NB4 (cell line): ENCODE data around the gene HCN2.

ENCODE experiments used
- MYC ChIP-seq: IDR thresholded peaks from 2 replicates; pipeline ENCODE4 v1.6.1; 2011; ENCODE audit warnings: low read depth, low read length
- POLR2A ChIP-seq: IDR thresholded peaks from 2 replicates; pipeline ENCODE4 v1.6.1; 2011; ENCODE audit warnings: mild to moderate bottlenecking; ENCODE audit not compliant: insufficient read length; ENCODE audit errors: extremely low read depth
- TF ChIP-seq, protein P1 (sequence below): IDR thresholded peaks from 2 replicates; pipeline ENCODE4 v1.6.1; 2011; ENCODE audit warnings: low read depth, low read length
- TF ChIP-seq, protein P2 (sequence below): IDR thresholded peaks from one replicate; pipeline ENCODE4 v1.5.1; 2012; ENCODE audit warnings: low read depth, low read length

DNA sequence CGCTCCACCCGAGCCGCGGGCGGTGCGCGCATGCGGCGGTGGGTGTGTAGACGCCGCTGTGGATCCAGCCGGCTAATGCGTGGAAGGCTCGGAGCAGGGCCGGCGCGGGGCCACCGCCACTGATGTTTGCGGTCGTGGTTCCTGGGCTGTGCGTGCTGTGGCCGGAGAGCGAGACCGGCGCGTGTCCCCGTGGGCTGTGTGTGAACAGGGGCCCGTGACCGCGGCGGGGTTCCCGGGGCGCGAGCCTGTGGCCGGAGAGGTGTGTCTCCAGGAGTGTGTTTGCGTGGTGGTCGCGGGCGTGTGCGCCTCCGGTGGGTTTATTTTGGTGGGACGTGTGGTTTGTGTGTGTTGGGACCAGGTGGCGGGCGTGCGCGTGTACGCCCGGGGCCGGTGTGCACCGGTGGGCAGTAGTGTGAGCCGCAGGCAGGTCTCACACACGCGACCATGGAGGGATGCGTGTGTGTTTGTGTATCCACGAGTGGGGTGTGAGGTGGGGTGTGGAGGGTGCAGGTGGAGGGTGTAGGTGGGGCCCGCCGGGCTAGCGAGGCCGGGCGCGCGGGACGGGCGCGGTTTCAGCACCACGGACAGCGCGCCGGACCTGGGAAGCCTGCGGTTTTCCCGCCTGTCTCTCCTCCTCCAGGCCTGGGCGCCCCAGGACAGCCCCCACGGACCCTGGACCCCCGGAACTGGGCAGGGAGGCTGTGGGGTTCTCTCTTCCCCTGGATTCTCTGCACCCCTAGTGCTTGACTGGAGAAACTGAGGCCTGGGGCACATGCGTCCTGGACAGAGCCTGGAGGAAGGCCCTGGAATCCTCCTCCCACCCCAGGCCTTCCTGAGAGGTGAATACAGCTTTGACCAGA is 1.6 kb downstream of the HCN2 start:
- TF ChIP-seq, protein P1, sequence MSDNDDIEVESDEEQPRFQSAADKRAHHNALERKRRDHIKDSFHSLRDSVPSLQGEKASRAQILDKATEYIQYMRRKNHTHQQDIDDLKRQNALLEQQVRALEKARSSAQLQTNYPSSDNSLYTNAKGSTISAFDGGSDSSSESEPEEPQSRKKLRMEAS: no peak
- no peak for TF ChIP-seq POLR2A
- TF ChIP-seq, protein P2, sequence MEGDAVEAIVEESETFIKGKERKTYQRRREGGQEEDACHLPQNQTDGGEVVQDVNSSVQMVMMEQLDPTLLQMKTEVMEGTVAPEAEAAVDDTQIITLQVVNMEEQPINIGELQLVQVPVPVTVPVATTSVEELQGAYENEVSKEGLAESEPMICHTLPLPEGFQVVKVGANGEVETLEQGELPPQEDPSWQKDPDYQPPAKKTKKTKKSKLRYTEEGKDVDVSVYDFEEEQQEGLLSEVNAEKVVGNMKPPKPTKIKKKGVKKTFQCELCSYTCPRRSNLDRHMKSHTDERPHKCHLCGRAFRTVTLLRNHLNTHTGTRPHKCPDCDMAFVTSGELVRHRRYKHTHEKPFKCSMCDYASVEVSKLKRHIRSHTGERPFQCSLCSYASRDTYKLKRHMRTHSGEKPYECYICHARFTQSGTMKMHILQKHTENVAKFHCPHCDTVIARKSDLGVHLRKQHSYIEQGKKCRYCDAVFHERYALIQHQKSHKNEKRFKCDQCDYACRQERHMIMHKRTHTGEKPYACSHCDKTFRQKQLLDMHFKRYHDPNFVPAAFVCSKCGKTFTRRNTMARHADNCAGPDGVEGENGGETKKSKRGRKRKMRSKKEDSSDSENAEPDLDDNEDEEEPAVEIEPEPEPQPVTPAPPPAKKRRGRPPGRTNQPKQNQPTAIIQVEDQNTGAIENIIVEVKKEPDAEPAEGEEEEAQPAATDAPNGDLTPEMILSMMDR: no peak
- TF ChIP-seq MYC: no peak
